ENCODE measurements around the gene SLCO3A1.

Gene SLCO3A1

DNA sequence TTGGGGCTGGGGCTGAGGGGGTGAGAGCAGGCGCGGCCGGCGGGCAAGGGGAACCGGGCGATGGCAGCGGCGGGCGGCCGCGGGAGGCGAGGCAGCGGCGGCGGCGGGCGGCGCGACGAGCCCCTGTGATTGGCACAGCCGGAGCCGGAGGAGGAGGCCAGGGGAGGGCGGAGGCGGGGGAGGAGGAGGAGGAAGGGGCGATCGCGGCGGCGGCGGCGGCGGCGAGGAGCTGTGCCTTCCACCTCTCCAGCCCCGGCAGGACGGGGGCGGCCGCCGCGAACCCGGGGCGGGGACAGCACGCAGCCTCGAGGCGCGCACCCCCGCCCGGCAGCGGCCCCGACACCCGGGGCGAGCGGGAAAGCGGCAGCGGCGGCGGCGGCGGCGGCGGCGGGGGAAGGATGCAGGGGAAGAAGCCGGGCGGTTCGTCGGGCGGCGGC, at the start of gene SLCO3A1:
SLCO3A1 (plus strand) TSS at position 198 of the 437 bp plus-strand sequence.
- DNase-seq (ENCODE audit: low spot score) = peak; percentile 34

DNA sequence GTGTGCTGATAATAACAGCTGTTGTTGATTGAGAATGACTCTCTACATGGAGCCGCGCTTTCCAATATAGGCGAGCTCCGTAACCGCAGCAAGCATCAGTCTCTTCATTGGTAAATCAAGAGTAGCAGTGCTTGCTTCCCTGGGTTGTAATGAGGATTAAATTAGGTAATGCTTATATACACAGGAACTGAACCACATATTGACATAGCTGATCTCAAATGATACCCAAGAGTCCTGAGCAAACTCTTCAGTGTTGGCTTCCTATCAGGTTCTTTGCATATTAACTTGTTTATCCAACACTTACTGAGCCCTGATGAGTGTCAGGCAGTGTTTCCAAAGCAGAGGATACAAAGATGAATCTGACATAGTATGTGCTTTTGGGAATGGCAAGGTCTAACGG, 46.4 kb upstream of the SLCO3A1 start:
- DNase-seq (ENCODE audit: low spot score) = no peak

- DNase-seq (ENCODE audit: low spot score) = no peak
These were observed 39.6 kb upstream of the SLCO3A1 start for GRCh38 chr15:91813924-91814323.

GRCh38 chr15:91816942-91817341, 36.6 kb upstream of the SLCO3A1 start:
- DNase-seq (ENCODE audit: low spot score) = no peak

- DNase-seq (ENCODE audit: low spot score) = no peak
These were observed 32.0 kb upstream of the SLCO3A1 start for GRCh38 chr15:91821458-91821857.

GRCh38 chr15:91824256-91824655, 29.3 kb upstream of the SLCO3A1 start:
- no peak for DNase-seq (ENCODE audit: low spot score)

GRCh38 chr15:91826443-91826842, 27.1 kb upstream of the SLCO3A1 start:
- no peak for DNase-seq (ENCODE audit: low spot score)

DNA sequence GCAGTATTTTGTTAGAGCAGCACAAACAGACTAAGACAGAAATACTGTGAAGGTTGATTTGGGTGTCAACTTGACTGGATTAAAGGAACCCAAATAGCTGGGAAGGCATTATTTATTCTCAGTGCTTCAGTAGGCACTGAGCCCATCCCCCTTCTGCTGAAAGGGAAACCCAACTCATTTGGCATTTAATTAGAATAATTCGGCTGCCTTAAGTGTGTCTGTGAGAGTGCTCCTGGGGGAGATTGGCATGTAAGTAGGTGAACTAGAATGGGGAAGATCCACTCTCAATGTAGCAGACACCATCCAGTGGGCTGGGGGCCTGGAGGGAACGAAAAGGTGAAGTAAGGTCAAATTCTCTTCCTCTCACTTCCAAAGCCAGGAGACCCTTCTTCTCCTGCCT, 20.5 kb upstream of the SLCO3A1 start:
- no peak for DNase-seq (ENCODE audit: low spot score)

DNA sequence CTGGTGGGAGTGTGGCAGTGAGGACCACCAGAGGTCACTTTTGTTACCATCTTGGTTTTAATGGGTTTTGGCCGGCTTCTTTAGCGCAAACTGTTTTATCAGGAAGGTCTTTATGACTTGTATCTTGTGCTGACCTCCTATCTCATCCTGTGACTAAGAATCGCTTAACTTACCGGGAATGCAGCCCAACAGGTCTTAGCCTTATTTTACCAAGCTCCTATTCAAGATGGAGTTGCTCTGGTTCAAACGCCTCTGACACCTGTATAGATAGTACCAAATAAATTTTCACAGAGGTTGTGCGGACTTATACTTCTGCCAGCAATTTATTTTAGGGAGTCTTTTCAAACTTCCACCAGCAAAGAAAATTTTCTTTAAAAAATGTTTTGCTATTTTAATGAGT, 13.6 kb upstream of the SLCO3A1 start:
- no peak for DNase-seq (ENCODE audit: low spot score)

DNA sequence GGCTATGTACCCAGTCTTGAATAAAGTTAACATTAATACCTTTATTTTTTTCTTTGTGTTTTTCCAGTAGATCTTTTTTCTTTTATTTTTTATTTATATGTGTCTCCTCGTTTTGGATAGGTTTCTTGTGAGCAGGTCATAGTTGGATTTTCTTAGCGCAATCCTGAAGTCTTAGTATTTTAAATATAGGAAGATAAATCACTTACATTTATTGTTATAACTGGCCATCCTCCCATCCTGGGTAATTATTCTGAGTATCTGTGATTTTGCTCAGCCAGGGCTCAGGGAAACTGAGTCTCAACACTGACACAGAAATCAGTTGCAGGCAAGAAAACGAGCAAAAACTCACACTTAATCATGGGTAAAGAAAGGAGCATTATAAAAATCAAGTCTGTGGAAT, 11.6 kb upstream of the SLCO3A1 start:
- no peak for DNase-seq (ENCODE audit: low spot score)

GRCh38 chr15:91844341-91844740, 9.2 kb upstream of the SLCO3A1 start:
- DNase-seq (ENCODE audit: low spot score) = no peak

- DNase-seq (ENCODE audit: low spot score) = no peak
These were observed 8.6 kb upstream of the SLCO3A1 start for GRCh38 chr15:91844928-91845327.

- no peak for DNase-seq (ENCODE audit: low spot score)
These were observed 7.8 kb upstream of the SLCO3A1 start for GRCh38 chr15:91845720-91846119.

DNA sequence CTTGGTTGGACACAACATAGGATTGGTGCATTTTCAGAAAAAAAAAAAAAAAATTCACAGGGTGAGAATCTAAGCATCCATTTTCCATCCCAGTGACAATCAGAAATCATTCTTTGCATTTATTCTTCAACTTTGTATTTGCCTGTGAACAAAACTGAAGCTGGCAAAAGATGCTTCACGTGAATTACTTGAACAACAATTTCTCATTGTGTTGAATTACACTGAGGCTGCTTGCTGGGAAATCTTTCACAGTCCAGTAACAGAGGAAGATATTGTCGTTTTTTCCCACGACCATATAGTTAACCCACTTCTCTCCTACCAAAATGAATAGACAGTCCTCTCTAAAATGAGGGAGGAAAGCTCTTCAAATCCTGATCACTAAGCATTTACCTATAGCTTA, 4.3 kb upstream of the SLCO3A1 start:
- DNase-seq (ENCODE audit: low spot score) = no peak

- peak; percentile 51 for DNase-seq (ENCODE audit: low spot score)
These were observed 3.8 kb upstream of the SLCO3A1 start for GRCh38 chr15:91849749-91850161.

DNA sequence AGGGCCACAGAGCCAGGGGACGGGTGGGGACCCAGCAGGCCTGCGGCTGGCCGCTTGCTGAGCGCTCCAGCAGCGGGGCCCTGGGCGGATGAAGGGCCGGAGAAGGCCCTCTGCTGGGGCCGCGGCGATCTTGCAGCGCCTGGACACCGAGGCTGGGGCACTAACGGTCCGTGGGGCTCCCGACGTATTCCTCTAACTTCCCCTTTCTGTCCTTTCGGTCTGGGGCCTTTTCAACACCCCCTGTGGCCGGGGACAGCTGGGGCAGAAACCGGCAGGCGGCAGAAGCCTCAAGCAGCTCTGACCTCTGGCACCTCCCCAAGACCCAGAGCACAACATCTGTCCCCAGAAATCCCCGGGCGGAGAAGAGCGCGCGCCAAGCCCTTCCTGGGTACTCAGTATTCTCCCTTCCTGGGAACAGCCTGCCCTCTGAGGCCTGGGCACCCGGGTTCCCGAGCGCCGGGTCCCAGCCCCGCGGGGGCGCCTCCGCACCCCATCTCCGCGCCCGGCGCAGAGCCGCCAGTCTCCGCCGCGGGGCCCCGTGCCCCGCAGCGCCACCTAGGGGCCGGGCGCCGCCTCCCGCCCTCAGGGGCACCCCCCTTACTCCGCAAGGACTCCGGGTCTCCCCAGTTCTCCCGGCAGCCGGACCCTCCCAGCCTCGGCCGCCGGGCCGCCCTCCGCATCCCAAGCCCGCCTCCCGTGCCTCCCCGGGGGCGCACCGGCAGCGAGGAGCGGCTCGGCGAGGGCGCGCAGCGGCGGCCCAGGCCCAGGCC, 582 bp upstream of the SLCO3A1 start:
- peak; percentile 59 for DNase-seq (ENCODE audit: low spot score)

DNA sequence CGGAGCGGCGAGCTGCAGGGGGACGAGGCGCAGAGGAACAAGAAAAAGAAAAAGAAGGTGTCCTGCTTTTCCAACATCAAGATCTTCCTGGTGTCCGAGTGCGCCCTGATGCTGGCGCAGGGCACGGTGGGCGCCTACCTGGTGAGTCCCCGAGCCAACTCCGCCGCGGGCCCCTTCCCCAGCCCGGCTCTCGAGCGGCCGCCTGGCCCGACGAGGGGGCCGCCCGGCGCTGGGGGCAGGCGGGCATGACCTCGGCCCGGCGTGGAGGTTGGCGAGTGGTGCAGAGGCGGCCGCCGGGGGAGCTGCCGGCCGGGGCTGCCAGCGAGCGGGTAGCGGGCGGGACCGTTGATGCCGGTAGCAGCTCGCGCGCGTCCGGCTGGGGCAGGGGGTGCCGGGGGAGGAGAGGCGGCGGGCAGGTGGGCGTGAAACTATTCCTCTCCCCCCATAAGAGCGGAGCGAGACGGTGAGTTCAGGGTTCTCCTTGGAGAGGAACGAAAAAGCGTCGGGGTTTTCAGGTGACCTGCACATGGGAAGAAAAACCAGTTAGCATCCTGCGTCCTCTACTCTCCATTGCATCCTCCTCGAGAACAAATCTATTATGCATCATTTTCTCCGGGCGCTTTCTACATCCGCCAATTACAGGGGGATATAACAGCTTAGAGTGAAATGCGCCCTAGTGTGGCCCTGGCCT, 585 bp downstream of the SLCO3A1 start:
- DNase-seq (ENCODE audit: low spot score) = peak; percentile 23

DNA sequence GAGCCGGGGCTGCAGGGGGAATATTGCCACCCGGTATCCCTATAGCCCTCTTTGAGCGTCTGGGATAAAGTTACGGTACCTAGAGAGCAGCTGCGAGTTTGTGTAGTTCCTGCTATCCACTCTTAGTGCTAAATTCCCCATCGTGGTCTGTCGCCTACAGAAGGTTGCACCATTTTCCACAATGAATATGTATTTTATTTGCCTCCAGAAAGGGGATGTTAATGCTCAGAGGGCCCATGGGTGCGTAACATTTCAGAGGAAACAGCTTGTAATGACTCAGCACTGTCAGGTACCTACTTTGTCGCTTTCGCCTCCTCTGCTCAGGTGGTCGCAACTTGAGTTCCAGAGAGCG, 1.1 kb downstream of the SLCO3A1 start:
- no peak for DNase-seq (ENCODE audit: low spot score)

- DNase-seq (ENCODE audit: low spot score) = peak; percentile 33
These were observed 1.7 kb downstream of the SLCO3A1 start for GRCh38 chr15:91855241-91855640.

GRCh38 chr15:91855684-91856489, 2.4 kb downstream of the SLCO3A1 start:
- DNase-seq (ENCODE audit: low spot score) = peak; percentile 76

GRCh38 chr15:91857224-91857585, 3.7 kb downstream of the SLCO3A1 start:
- no peak for DNase-seq (ENCODE audit: low spot score)

GRCh38 chr15:91857772-91858171, 4.3 kb downstream of the SLCO3A1 start:
- DNase-seq (ENCODE audit: low spot score) = no peak

DNA sequence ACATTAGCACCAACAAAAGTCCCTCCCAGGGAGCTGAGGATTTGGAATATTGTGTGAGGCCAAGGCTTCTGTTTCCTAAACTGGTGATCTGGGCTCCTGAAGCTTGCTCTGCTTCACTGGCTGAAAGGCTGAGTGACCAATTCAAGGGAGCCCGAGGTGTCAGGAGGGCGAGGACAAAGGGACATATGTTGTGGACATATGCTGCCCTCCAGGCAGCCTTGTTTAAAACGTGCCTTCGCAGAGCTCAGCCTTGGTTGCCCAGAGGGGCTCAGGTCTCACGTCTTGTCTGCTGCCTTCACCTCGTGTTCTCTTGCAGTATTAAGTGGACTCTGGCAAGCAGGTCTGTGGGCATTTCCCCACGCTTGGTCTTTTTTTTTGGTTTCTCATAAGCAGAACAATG, 7.0 kb downstream of the SLCO3A1 start:
- DNase-seq (ENCODE audit: low spot score) = peak; percentile 80
